SHP77 treated with DMSO at 0.1 percent for 48 hours (cell line): Measurements from ENCODE around the gene ZNF335.
"Not testable (repeated sequence)": the region's sequence is repeated elsewhere in the genome, so short reads cannot be mapped to it uniquely, and the experiment has no call there.

Experiments used
- DNase-seq: peaks from one replicate; lab custom pipeline; 2025; lab: John Stamatoyannopoulos, UW

The ZNF335 gene

DNA sequence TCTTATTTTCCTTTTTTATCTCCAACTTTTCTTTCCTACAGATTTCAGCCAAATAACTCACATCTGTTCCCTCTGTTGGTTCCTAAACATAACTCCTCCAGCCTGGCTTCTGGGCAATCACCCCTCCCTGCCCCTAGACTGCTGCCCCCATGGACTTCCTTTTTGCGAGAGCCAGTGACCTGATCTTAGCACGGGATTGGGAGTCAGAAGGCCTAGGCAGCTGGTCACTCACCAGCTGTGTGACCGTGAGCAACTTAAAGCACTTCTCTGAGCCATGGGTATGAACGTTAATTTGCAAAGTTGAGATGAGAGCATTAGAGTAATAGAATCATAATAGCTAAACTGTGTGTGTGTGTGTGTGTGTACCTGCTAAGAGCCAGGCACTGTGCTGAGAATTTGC is 32.2 kb upstream of the ZNF335 start:
- no peak for DNase-seq

GRCh38 chr20:46002008-46002407 is 30.0 kb upstream of the ZNF335 start:
- DNase-seq, result no peak

GRCh38 chr20:46001498-46001897 is 29.5 kb upstream of the ZNF335 start:
- no peak for DNase-seq

DNA sequence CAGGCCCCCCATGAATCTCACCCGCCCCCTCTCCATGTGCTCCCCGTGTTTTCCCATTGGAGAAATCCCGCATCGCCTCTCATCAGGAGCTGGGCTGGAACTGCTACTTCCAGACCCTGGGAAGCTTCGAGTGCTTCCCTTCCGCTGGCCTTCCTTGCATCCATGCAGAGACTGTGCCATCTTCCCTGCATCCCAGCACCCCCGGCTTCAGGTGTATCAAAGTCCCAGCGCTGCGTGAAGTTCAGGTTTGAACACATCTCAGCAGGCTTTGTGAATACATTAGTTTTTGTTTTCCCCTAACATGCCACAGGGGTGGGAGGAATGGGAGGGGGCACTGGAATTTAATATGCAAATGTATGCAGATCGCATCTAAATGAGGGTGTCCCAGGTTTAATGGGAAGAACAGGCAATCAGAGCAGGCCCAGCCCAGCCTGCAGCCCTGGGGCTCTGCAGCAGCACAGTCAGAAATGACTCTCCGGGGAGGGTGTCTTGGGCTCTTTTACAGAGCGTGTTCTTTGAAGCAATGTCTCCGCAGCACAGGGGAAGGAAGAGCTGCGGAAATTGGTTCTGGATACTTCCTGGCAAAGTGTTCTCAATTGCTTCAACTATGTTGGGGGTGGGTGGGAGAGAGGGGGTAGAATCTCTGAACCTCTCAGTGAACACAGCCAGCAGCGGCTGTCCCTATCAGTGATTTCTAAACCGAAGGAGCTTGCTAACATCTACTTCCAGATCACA is 28.4 kb upstream of the ZNF335 start:
- no peak for DNase-seq

DNA sequence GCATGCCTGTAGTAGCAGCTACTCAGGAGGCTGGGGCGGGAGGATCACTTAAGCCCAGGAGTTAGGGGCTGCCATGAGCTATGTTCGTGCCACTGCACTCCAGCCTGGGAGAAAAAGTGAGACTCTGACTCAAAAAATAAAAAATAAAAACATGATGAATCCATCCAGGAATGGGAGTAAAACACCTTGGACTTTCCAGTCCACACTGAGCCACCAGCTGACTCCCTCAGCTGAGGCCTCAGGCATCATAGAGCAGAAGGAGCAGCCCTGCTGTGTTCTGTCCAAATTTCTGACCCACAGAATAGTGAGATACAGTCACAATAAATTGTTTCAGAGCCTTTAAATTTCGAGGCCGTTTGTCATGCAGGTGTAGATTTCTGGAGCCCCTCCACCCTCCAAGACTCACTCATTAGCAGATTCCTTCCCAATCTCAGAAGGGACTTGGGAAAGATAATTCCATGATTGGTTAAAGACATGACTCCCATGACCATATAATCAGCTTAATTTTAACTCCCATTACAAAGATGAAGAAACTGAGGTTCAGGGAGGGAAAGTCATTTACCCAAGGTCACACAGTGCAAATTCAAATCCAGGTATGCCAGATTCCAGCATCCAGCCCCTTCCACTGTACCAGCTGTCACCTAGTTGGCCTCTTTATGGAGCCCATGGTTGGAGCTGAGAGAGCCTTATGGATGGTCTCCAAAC is 27.7 kb upstream of the ZNF335 start:
- no peak for DNase-seq

GRCh38 chr20:45998761-45999160 is 26.8 kb upstream of the ZNF335 start:
- DNase-seq, result no peak

DNA sequence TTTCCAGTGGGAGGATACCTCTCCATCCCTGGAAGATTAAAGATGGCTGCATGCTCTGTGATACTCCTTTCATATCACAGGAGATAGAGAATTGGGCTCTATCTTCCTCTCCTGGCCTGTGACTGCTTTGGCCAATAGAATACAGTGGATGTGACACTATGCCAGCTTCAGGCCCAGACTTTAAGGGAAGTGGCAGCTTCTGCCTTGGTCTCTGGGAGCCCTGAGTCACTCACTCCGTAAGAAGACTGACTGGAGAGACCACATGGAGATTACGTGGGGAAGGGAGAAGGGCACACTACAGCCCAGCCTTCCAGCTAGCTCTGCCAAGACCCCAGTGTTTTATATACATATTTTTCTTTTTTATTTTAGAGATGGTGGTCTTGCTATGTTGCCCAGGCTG is 26.3 kb upstream of the ZNF335 start:
- DNase-seq, result no peak

GRCh38 chr20:45997187-45997586 is 25.2 kb upstream of the ZNF335 start:
- no peak for DNase-seq

DNA sequence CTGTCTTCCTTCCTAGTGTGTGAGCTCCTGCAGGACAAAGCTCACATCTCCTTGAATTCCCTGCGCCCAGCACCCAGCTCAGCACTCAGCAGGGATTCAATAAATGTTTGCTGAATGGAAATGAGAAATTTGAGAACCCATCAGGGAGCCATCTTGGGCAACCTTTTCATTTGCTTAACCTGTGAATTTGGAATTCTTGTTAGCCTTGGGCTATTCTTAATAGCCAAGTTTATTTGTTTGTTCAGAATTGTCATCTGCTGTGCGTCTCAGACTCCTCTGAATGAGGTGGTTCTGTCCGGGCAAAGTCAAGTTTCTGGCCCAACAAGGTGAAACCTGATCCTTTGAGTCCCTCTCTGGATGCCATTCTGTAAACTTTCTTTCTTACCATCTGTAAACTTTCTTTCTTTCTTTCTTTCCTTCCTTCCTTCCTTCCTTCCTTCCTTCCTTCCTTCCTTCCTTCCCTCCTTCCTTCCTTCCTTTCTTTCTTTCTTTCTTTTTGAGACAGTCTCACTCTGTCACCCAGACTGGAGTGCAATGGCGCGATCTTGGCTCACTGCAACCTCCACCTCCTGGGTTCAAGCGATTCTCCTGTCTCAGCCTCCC is 23.6 kb upstream of the ZNF335 start:
- not testable (repeated sequence) for DNase-seq

DNA sequence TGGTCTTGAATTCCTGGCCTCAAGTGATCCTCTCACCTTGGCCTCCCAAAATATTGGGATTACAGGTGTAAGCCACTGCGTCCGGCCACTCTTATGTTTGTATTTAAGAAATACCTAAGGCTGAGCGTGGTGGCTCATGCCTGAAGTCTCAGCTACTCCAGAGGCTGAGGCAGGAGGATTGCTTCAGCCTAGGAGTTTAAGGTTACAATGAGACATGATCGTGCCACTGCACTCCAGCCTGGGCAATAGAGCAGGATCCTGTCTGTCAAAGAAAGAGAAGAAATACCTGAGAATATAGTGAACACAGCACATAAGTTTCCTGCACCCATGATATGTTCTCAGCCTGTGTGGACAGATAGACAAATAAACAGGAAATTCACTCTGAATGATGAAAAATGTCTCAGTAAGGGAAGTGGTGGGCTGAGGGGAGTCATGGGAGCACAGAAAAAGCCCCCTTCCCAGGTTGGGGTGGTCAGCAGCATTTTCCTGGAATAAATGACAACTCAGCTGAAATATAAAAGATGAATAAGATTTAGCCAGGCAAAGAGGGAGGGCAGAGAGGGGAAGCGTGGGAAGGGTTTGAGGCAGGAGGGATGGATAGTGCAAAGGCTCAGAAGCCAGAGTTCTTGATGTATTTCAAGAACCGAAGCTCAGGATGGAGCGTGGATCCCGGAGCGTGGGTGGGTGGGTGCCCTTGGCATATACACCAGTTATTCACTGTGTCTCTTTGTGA is 22.9 kb upstream of the ZNF335 start:
- no peak for DNase-seq

- no peak for DNase-seq
Measured at GRCh38 chr20:45993197-45993951, 21.4 kb upstream of the ZNF335 start.

DNA sequence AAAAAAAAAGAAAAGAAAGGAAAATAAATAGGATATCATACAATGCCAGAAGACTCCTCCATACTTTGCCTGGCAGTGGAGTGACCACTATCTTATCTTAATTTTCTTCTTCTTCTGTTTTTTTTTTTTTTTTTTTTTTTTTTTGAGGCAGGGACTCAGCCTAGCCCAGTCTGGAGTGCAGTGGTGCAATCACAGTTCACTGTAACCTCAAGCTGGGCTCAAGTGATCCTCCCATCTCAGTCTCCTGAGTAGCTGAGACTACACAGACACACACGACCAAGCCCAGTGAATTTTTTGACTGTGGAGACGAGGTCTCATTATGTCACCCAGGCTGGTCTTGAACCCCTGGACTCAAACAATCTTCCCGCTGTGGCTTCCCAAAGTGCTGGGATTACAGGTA is 19.6 kb upstream of the ZNF335 start:
- no peak for DNase-seq

DNA sequence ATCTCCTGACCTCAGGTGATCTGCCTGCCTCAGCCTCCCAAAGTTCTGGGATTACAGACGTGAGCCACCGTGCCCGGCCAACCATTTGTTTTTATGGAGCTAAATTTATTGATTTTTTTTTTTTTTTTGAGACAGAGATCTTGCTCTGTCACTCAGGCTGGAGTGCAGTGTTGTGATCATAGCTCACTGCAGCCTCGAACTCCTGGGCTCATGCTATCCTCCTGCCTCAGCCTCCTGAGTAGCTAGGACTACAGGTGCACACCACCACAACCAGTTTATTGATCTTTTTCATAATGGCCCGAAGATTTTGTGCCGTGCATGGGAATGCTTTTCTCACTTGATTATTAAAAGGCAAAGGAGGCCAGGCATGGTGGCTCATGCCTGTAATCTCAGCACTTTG is 16.8 kb upstream of the ZNF335 start:
- DNase-seq, result not testable (repeated sequence)

DNA sequence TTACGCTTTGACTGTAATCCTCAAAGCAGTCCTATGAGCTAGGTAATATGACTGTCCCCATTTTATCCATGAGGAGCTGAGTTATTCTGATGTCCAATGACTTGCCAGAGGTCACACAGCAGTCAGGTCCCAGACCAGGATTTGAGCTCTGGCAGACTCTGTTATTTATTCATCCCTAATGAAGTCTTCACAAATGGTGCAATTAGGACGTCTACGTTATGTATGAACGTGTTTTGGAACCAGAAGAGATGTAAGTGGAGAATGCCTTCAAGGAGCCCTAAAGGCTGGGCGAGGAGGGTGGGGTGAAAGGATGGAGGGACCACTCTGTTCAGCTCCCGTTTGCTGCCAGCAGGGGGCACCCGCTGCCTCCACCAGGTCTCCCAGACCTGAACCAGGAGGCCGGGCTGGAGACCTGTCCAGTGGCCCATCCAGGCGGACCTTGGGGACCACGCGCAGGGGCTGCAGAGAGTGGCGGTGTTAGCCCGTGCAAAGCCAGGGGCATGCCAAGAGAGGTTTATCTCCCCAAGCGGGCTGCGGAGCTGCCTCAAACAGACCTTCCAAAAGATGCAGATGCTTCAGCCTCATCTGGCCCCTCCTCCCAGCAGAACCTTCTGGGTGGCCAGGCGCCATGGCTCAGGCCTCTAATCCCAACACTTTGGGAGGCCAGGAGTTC is 15.2 kb upstream of the ZNF335 start:
- peak; percentile 41 for DNase-seq

GRCh38 chr20:45985573-45985972 is 13.6 kb upstream of the ZNF335 start:
- DNase-seq, result no peak

- DNase-seq, result no peak
Measured at GRCh38 chr20:45983279-45983743, 11.3 kb upstream of the ZNF335 start.

- DNase-seq, result no peak
Measured at GRCh38 chr20:45981261-45981660, 9.3 kb upstream of the ZNF335 start.

DNA sequence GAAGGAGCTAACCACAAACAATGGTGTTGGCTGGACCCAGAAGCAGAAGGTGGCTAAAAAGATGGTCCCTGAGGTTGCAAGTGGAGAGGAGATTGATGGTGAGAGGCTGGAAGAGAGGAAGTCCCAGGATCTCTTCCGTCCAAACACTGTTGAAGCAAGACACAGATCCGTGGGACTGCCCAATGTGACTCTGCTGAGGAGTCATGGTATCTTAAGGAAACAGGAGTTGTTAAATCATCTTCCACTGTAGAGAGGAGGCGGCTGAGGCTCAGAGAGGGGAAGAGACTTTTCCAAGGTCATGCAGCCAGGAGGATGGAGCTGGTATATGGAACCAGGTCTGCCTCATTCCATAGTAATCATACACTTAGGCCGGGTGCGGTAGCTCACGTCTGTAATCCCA is 4.1 kb upstream of the ZNF335 start:
- no peak for DNase-seq

DNA sequence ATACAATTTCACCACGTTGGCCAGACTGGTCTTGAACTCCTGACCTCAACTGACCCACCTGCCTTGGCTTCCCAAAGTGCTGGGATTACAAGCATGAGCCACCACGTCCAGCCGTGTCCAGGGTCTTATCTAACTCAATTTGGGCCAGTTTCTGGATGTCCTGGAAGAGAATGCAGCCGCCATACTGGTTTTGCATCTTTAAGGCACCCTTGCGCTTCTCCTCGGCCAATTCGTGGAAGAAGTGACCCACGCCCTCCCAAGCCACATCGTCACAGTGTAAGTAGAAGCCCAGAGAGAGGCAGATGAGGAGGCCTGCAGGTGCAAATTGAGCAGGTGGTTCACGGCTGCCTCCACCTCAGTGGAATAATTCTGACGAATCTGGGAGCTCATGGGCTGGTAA is 3.7 kb upstream of the ZNF335 start:
- no peak for DNase-seq

GRCh38 chr20:45974896-45975565 is 3.0 kb upstream of the ZNF335 start:
- DNase-seq, result no peak
